Measurements from ENCODE around the gene TRMT2A.
A peak's percentile ranks its signal among the peaks of the same experiment; 100 is the strongest.

TRMT2A gene

DNA sequence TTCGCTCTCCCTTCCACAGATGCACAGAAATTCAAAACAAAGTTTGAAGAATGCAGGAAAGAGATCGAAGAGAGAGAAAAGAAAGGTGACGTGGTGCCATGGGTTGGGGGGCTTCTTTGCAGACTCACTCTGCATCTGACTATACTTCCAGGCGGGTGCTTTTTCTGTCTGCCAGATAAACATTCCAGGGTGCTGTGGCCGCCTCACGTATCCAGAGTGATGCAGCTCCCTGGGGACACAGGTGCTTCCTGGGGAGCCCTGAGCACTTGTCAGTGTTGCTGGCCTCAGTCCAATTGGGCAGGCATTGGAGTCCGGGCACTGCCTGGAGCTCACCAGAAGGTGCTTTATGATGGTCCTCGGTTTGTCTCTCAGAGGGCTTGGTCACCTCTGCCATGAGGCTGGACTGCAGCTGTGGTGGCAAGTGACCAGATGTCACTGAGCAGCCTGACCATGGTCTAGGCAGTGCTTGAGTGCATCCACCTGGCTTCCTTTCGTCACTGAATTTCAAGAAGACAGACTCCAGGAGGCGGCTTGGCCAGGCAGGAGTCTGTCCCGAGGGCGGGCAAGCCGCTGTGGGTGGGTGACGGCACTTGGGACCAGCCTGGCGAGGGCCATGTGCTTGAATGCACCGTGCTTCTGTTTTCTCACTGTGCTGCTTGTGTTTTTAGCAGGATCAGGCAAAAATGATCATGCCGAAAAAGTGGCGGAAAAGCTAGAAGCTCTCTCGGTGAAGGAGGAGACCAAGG is 9.4 kb upstream of the TRMT2A start:
- DNase-seq = no peak
- no peaks in the 10 kb centered on the region for H3K27me3 Mint-ChIP-seq
- no peak overlapping the region for H3K4me3 Mint-ChIP-seq
- peaks cover 17 to 34% of the 10 kb centered on the region in 2 donors for H3K4me1 Mint-ChIP-seq (ENCODE audit: low read depth in 2 of 2)
- no peak for ATAC-seq (replicated peaks)
- no peak overlapping the region for H3K27ac Mint-ChIP-seq
- peaks cover 0 to 2% of the 10 kb centered on the region in 2 donors for H3K9me3 Mint-ChIP-seq
- H3K36me3 Mint-ChIP-seq (ENCODE audit: insufficient read depth) = peaks cover 54% of the 10 kb centered on the region

- Mint-ChIP-seq H3K27ac (no peak overlapping the region), H3K36me3 (ENCODE audit: insufficient read depth) (peaks cover 52% of the 10 kb centered on the region), H3K27me3 (no peaks in the 10 kb centered on the region), H3K4me1 (ENCODE audit: low read depth in 2 of 2) (peaks cover 17 to 35% of the 10 kb centered on the region in 2 donors), H3K9me3 (peaks cover 0 to 2% of the 10 kb centered on the region in 2 donors), H3K4me3 (no peak overlapping the region)
- ATAC-seq (replicated peaks) (no peak), DNase-seq (no peak)
Observed at GRCh38 chr22:20125201-20126174, 8.5 kb upstream of the TRMT2A start.

- Mint-ChIP-seq H3K4me3 (peak overlapping the region in 1 of 2 donors; percentile 31), H3K4me1 (ENCODE audit: low read depth in 2 of 2) (peaks cover 15 to 30% of the 10 kb centered on the region in 2 donors), H3K27me3 (no peaks in the 10 kb centered on the region), H3K36me3 (ENCODE audit: insufficient read depth) (peaks cover 58% of the 10 kb centered on the region), H3K27ac (peak overlapping the region; percentile 65 to 95), H3K9me3 (peaks cover 0 to 2% of the 10 kb centered on the region in 2 donors)
- ATAC-seq (replicated peaks) (no peak), DNase-seq (no peak)
Observed at GRCh38 chr22:20124083-20124787, 7.2 kb upstream of the TRMT2A start.

GRCh38 chr22:20123366-20124082 is 6.5 kb upstream of the TRMT2A start:
- DNase-seq = no peak
- Mint-ChIP-seq H3K4me3 (peak overlapping the region; percentile 50 to 56), H3K4me1 (ENCODE audit: low read depth in 2 of 2) (peaks cover 13 to 29% of the 10 kb centered on the region in 2 donors), H3K27me3 (no peaks in the 10 kb centered on the region), H3K27ac (peak overlapping the region; percentile 91 to 95), H3K9me3 (peaks cover 0 to 2% of the 10 kb centered on the region in 2 donors), H3K36me3 (ENCODE audit: insufficient read depth) (peaks cover 62% of the 10 kb centered on the region)
- ATAC-seq (replicated peaks) = peak; percentile 51

- H3K4me1 Mint-ChIP-seq (ENCODE audit: low read depth in 2 of 2) = peaks cover 17 to 31% of the 10 kb centered on the region in 2 donors
- H3K36me3 Mint-ChIP-seq (ENCODE audit: insufficient read depth) = peaks cover 62% of the 10 kb centered on the region
- peak overlapping the region; percentile 91 to 95 for H3K27ac Mint-ChIP-seq
- peaks cover 0 to 2% of the 10 kb centered on the region in 2 donors for H3K9me3 Mint-ChIP-seq
- peak overlapping the region; percentile 50 to 56 for H3K4me3 Mint-ChIP-seq
- no peak for ATAC-seq (replicated peaks)
- no peak for DNase-seq
- no peaks in the 10 kb centered on the region for H3K27me3 Mint-ChIP-seq
Observed at GRCh38 chr22:20121856-20122415, 4.9 kb upstream of the TRMT2A start.

GRCh38 chr22:20118300-20119020 is 1.4 kb upstream of the TRMT2A start:
- Mint-ChIP-seq H3K27ac (peak overlapping the region; percentile 90 to 92), H3K27me3 (no peaks in the 10 kb centered on the region), H3K4me1 (ENCODE audit: low read depth in 2 of 2) (peaks cover 22 to 38% of the 10 kb centered on the region in 2 donors), H3K4me3 (peak overlapping the region; percentile 83 to 86), H3K9me3 (peaks cover 0 to 2% of the 10 kb centered on the region in 2 donors), H3K36me3 (ENCODE audit: insufficient read depth) (peaks cover 64% of the 10 kb centered on the region)
- no peak for ATAC-seq (replicated peaks)
- no peak for DNase-seq

DNA sequence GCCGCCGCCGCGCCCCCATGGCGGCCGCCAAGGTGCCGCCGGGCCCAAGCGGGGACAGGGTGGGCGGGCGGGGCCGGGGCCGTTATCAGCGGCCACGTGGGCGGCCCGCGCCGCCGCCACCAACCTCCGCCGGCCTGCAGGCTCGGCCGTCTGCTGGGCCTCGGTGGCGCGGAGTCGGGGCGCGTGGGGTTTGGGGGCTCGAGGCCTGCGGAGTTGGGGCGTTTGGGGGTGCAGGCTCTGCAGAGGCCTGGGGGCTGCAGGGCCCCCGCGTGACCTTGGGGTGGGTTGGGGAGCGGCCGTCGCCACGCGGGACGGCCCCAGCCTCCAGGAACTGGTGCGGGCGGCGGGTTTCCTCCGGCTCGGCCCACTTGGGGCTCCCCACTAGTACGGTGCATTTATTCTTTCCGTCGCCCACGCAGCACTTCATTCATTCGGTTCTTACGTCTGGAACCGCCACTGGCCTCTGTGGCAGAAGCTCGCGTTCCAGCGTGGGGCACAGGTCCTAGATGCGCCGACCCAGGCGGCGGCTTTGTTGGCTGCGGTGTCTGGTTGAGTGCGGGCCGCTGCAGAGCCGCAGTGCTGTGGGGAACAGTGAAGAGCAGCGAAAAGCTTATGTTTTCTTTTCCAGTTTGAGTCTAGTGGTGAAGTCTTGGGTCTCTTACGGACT is 740 bp upstream of the TRMT2A start:
- peak; percentile 44 to 51 (median 49) for DNase-seq
- peak; percentile 48 for ATAC-seq (replicated peaks)
- Mint-ChIP-seq H3K4me3 (peak overlapping the region; percentile 83 to 86), H3K27me3 (no peaks in the 10 kb centered on the region), H3K4me1 (ENCODE audit: low read depth in 2 of 2) (peaks cover 17 to 34% of the 10 kb centered on the region in 2 donors), H3K9me3 (no peaks in the 10 kb centered on the region), H3K36me3 (ENCODE audit: insufficient read depth) (peaks cover 64% of the 10 kb centered on the region), H3K27ac (peak overlapping the region; percentile 90 to 92)

DNA sequence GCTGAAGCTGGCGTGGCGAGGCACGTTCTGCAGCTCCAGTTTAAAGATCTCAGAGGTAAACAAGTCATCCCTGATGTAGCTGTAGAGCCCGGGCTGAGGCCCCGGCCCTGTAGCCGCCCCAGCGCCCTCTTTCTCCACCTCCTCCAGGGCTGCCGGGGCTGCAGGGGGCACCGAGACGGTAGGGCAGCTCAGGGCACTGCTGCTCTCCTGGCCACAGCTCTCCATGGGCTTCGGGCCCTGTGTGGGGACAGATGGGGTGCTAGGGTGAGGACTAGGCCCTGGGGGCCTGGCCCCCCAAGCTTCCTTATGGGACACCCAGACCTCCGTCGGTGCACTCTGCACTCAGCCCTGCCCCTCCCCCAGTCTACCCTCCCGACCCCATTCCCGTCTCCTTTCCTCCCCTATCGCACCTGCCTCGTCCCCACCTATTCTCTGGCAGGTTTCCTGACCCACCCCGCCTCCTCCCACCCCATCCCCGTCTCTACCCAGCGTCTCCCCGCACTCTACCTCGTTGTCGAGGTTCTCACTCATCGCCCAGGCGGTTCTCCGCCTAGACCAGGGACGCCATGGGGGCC is 563 bp downstream of the TRMT2A start:
- Mint-ChIP-seq H3K27ac (peak overlapping the region; percentile 90 to 92), H3K36me3 (ENCODE audit: insufficient read depth) (peaks cover 56% of the 10 kb centered on the region), H3K4me3 (peak overlapping the region; percentile 83 to 86), H3K27me3 (no peaks in the 10 kb centered on the region), H3K9me3 (no peaks in the 10 kb centered on the region), H3K4me1 (ENCODE audit: low read depth in 2 of 2) (peaks cover 20 to 30% of the 10 kb centered on the region in 2 donors)
- ATAC-seq (replicated peaks) = no peak
- DNase-seq = no peak

DNA sequence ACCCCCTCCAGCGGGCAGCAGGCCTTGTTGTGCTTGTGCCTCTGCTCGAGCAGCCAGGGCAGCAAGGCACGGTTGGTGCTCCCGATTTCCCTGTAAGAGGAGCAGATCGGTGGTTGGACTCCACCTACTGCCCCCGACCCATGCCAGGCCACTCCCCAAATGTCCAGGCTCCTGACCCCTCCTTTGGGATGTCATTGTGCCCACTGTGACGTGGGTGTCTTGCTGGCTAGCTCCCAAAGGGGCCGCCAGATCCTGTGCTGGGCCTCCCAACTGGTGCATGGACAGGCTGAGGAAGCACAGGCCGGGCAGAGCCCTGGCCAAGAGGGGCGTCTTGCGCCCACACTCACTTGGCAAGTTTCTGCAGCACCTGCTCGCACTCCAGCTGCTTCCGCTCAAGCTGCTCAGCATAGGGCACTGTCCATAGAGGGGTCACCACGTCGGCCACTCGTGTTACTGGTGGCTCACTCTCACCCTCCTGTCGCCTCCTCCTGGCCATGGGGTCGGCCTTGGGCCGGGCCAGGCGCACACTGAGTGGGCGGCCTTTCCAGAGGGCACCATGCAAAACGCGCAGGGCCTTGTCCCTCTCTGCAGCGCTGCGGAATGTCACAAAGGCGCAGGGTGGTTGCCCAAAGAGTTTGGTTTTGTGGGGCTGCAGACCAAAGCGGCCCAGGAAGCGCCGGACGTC is 1.2 kb downstream of the TRMT2A start, which contains the start of gene RANBP1:
Gene RANBP1 (plus strand): TSS at position 414 of the 685 bp plus-strand sequence. CDS start 81 bp downstream, at position 495.
- Mint-ChIP-seq H3K27me3 (no peaks in the 10 kb centered on the region), H3K9me3 (no peaks in the 10 kb centered on the region), H3K4me3 (peak within 1 kb of the TSS; percentile 83 to 86), H3K27ac (peak within 1 kb of the TSS; percentile 90 to 92), H3K4me1 (ENCODE audit: low read depth in 2 of 2) (peaks cover 20 to 30% of the 10 kb centered on the region in 2 donors), H3K36me3 (ENCODE audit: insufficient read depth) (peaks cover 60% of the 10 kb centered on the region)
- DNase-seq (no peak), ATAC-seq (replicated peaks) (no peak)

DNA sequence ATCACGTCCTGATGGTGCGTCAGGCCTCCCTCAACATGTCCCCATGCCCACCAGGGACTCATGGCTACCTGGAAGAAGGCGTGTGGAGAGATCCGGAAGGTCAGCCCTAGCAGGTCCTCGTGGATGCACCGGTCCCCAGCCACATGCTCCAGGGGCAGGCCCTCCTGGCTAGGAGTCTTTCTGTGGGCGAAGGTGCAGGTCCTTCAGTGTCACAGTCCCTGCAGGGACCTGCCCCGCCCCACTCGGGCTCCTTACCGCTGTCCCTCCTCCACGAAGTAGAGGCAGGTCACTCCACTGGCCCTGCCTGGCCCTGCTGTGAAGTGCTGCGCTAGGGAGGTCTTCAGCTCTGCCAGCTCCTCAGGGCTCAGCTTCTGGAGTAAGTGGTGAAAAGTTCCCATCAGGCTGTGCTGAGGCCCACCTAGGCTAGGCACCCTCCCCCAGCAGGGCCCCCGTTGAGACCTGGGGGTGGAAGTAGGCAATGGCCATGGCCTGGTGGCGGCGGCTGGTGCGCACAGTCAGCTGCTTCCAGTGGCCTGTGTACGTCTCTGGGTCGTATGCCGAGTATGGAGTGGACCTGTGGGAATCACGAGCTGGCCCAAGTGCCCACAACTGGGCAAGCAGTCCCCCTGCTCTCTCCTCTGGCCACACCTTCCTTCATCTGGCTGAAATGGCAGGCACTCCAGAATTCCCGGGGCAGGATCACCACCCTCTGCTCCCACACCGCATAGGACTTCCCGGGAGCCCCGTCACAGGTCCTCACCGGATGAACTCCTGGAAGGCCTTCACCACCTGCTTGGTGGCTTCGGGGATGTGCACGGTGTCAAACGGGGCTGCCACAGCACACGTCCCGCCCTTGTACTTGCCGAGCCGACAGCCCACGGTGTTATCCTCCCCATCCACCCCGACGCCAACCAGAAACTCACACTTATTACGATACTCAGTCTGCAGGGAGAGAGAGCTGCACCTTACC is 2.2 kb downstream of the TRMT2A start:
- H3K36me3 Mint-ChIP-seq (ENCODE audit: insufficient read depth) = peaks cover 70% of the 10 kb centered on the region
- peak overlapping the region; percentile 49 to 86 for H3K4me3 Mint-ChIP-seq
- no peaks in the 10 kb centered on the region for H3K9me3 Mint-ChIP-seq
- peak overlapping the region; percentile 77 to 90 for H3K27ac Mint-ChIP-seq
- ATAC-seq (replicated peaks) = no peak
- no peak for DNase-seq
- peaks cover 20 to 30% of the 10 kb centered on the region in 2 donors for H3K4me1 Mint-ChIP-seq (ENCODE audit: low read depth in 2 of 2)
- H3K27me3 Mint-ChIP-seq = no peaks in the 10 kb centered on the region
